GM12874 (cell line): Measurements from ENCODE around the gene REC114.

Experiments
- CTCF ChIP-seq: IDR thresholded peaks from 2 replicates; pipeline ENCODE4 v1.5.1; 2011; ENCODE audit warnings: low read depth, mild to moderate bottlenecking, control low read depth, low read length, moderate library complexity; ENCODE audit not compliant: insufficient read depth

The REC114 gene

GRCh38 chr15:73442968-73443367, at the start of gene REC114:
Gene REC114, plus strand, starts transcription at chr15:73443164. Its CDS starts 22 bp downstream, at chr15:73443186.
- no peak for TF ChIP-seq CTCF

- TF ChIP-seq CTCF = no peak
Measured at GRCh38 chr15:73393336-73393735, 49.6 kb upstream of the REC114 start.

- no peak for TF ChIP-seq CTCF
Measured at GRCh38 chr15:73394782-73395181, 48.2 kb upstream of the REC114 start.

GRCh38 chr15:73395671-73396070, 47.3 kb upstream of the REC114 start:
- TF ChIP-seq CTCF = no peak

- no peak for TF ChIP-seq CTCF
Measured at GRCh38 chr15:73397461-73397860, 45.5 kb upstream of the REC114 start.

- TF ChIP-seq CTCF = no peak
Measured at GRCh38 chr15:73398861-73399260, 44.1 kb upstream of the REC114 start.

- no peak for TF ChIP-seq CTCF
Measured at GRCh38 chr15:73403171-73403570, 39.8 kb upstream of the REC114 start.

GRCh38 chr15:73414876-73415275, 28.1 kb upstream of the REC114 start:
- TF ChIP-seq CTCF = no peak
